SK-N-SH (cell line): ENCODE measurements around the gene DELE1.

Experiments used
- CHD2 ChIP-seq: fragments of 150-350 bp; IDR thresholded peaks from 2 replicates; pipeline ENCODE4 v1.6.1; 2018; ENCODE audit warnings: low read length; ENCODE audit not compliant: partially characterized antibody
- RAD21 ChIP-seq: IDR thresholded peaks from 2 replicates; pipeline ENCODE4 v1.6.1; 2012; ENCODE audit warnings: mild to moderate bottlenecking, low read length
- TAF1 ChIP-seq: IDR thresholded peaks from 2 replicates; pipeline ENCODE4 v1.6.1; 2012; ENCODE audit warnings: low read depth, mild to moderate bottlenecking, low read length, moderate library complexity, borderline replicate concordance
- TF ChIP-seq, protein P1 (sequence below): fragments of 200-600 bp; sonication (generic); IDR thresholded peaks from 2 replicates; pipeline ENCODE4 v1.6.1; 2017; ENCODE audit warnings: antibody characterized with exemption, mild to moderate bottlenecking, moderate library complexity

DNA sequence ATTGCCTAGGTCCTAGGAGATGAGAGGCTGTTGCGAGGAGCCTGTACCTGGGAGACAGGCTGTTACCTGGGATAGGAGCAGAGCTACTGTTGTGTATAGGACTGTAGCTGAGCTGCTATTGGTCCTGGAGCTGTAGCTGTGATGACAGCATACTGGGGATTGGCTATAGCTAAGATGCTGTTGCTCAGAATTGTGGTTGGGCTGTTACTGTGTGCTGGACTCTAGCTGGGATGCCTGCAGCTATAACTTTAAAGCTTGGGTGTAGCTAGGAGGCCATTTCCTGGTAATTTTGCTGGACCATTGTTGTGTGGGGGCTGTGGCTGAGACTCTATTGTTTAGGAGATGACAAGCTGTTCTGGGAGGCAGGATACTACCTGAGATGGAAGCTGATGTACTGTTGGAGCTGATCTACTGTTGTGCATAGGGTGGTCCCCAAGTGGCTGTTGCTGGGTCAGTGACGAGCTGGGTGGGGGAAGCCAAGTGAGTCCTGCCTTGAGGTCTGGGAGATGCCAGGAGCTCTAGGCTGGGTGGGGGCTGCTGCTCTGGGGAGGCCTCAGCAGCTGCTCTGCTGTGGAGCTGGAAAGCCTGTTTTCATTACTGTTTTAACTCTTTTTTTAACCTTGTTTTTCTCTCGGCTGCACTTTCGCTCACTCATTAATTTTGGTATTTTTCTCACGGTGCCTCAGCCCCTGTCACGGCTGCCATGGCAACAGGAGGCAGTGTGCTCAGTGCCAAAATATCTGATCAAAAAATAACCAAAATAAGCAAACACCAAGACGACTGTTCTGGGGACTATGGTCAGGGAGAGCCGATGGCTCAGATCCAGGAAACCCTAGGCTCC is 42.5 kb upstream of the DELE1 start:
- TF ChIP-seq CHD2 (no peak), TAF1 (no peak), RAD21 (no peak)
- TF ChIP-seq, protein P1, sequence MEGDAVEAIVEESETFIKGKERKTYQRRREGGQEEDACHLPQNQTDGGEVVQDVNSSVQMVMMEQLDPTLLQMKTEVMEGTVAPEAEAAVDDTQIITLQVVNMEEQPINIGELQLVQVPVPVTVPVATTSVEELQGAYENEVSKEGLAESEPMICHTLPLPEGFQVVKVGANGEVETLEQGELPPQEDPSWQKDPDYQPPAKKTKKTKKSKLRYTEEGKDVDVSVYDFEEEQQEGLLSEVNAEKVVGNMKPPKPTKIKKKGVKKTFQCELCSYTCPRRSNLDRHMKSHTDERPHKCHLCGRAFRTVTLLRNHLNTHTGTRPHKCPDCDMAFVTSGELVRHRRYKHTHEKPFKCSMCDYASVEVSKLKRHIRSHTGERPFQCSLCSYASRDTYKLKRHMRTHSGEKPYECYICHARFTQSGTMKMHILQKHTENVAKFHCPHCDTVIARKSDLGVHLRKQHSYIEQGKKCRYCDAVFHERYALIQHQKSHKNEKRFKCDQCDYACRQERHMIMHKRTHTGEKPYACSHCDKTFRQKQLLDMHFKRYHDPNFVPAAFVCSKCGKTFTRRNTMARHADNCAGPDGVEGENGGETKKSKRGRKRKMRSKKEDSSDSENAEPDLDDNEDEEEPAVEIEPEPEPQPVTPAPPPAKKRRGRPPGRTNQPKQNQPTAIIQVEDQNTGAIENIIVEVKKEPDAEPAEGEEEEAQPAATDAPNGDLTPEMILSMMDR: no peak
